CD14-positive monocyte (primary cell): ENCODE results near the gene HS3ST4. TPM values are rescaled to one million over a fixed set of nuclear protein-coding genes. Genes with fewer than 3 reads are reported as not detected.

ENCODE experiments used
- DNase-seq, 3 donors: peaks; one replicate each; pipeline ENCODE4 v3.0.0-alpha.2; 2011 to 2022
- H2AFZ ChIP-seq: 2 replicates; pipeline ENCODE4 v1.6.0; 2012; ENCODE audit warnings: mild to moderate bottlenecking, low read depth, low read length, inconsistent platforms; ENCODE audit not compliant: insufficient read depth, poor library complexity, severe bottlenecking
- H3K27ac ChIP-seq, 2 donors: 1 replicate in 1 of 2; 2 replicates in 1 of 2; pipeline ENCODE4 v1.5.1; 2012 to 2013; ENCODE audit warnings: low read length in 2 of 2, control low read depth in 1 of 2, inconsistent platforms in 1 of 2, low read depth in 1 of 2, mild to moderate bottlenecking in 1 of 2
- H3K27me3 ChIP-seq, 2 donors: one replicate each; pipeline versions ENCODE4 v1.6.0 to v1.6.1; 2011 to 2013; ENCODE audit warnings: low read length in 2 of 2; ENCODE audit not compliant: control insufficient read depth in 2 of 2, insufficient read depth in 2 of 2
- H3K36me3 ChIP-seq, 2 donors: replicated peaks in 1 of 2; 1 replicate in 1 of 2; 2 replicates in 1 of 2; pipeline versions ENCODE4 v1.5.1 to v1.6.1; 2012 to 2013; ENCODE audit warnings: low read length in 2 of 2, control low read depth in 1 of 2, inconsistent platforms in 1 of 2, mild to moderate bottlenecking in 1 of 2; ENCODE audit not compliant: insufficient read depth in 2 of 2, control insufficient read depth in 1 of 2
- H3K4me1 ChIP-seq, 2 donors: 1 replicate in 1 of 2; 2 replicates in 1 of 2; pipeline versions ENCODE4 v1.5.1 to v1.6.1; 2012 to 2013; ENCODE audit warnings: low read length in 2 of 2, control low read depth in 1 of 2, inconsistent platforms in 1 of 2, mild to moderate bottlenecking in 1 of 2, moderate library complexity in 1 of 2; ENCODE audit not compliant: insufficient read depth in 2 of 2, control insufficient read depth in 1 of 2
- H3K4me2 ChIP-seq: replicated peaks from 2 replicates; pipeline ENCODE3; 2012; ENCODE audit warnings: low read length, moderate library complexity, mild to moderate bottlenecking; ENCODE audit not compliant: poor library complexity, severe bottlenecking; ENCODE audit errors: extremely low read depth
- H3K4me3 ChIP-seq, 3 experiments: fragments of 200-600 bp in 1 of 3; sonication (generic) in 1 of 3; replicated peaks in 1 of 3; 1 replicate in 2 of 3; 2 replicates in 1 of 3; pipeline ENCODE4 v1.5.1; 2011 to 2013; ENCODE audit warnings: low read length in 3 of 3, mild to moderate bottlenecking in 3 of 3, control low read depth in 2 of 3, low read depth in 2 of 3, inconsistent platforms in 1 of 3, moderate library complexity in 1 of 3
- H3K79me2 ChIP-seq: 2 replicates; pipeline ENCODE4 v1.6.0; 2012; ENCODE audit warnings: mild to moderate bottlenecking, control low read depth, inconsistent platforms, low read length, moderate library complexity; ENCODE audit not compliant: insufficient read depth
- H3K9ac ChIP-seq: 2 replicates; pipeline ENCODE4 v1.6.0; 2017; ENCODE audit warnings: low read length, mild to moderate bottlenecking; ENCODE audit not compliant: insufficient read depth, poor library complexity, severe bottlenecking
- H3K9me3 ChIP-seq, 2 donors: replicated peaks in 1 of 2; 1 replicate in 1 of 2; 2 replicates in 1 of 2; pipeline versions ENCODE4 v1.5.1 to v1.6.1; 2012 to 2013; ENCODE audit warnings: low read length in 2 of 2, control low read depth in 1 of 2; ENCODE audit not compliant: control insufficient read depth in 1 of 2, insufficient read depth in 1 of 2
- H4K20me1 ChIP-seq: 2 replicates; pipeline ENCODE4 v1.6.0; 2012; ENCODE audit warnings: mild to moderate bottlenecking, low read length, control low read depth, moderate library complexity; ENCODE audit not compliant: insufficient read depth
- H3K27ac Mint-ChIP-seq, 7 donors: one replicate each; pipeline ENCODE4 v1.8.0; 2020; ENCODE audit warnings: mild to moderate bottlenecking in 7 of 7, mixed read lengths in 7 of 7, moderate library complexity in 6 of 7, inconsistent platforms in 2 of 7
- H3K27me3 Mint-ChIP-seq, 3 donors: one replicate each; pipeline ENCODE4 v1.8.0; 2021 to 2022; ENCODE audit warnings: low read depth in 3 of 3, mild to moderate bottlenecking in 3 of 3, mixed read lengths in 3 of 3, moderate library complexity in 3 of 3, inconsistent platforms in 1 of 3
- H3K36me3 Mint-ChIP-seq, 2 donors: one replicate each; pipeline ENCODE4 v1.8.0; 2020; ENCODE audit warnings: mixed read lengths in 2 of 2, inconsistent platforms in 1 of 2, mild to moderate bottlenecking in 1 of 2
- H3K4me1 Mint-ChIP-seq: one replicate; pipeline ENCODE4 v1.8.0; 2020; ENCODE audit warnings: mild to moderate bottlenecking, mixed read lengths
- H3K4me3 Mint-ChIP-seq, 2 donors: one replicate each; pipeline ENCODE4 v1.8.0; 2020; ENCODE audit warnings: mild to moderate bottlenecking in 2 of 2, mixed read lengths in 2 of 2, moderate library complexity in 1 of 2
- H3K9me3 Mint-ChIP-seq, 7 donors: one replicate each; pipeline ENCODE4 v1.8.0; 2020 to 2022; ENCODE audit warnings: mixed read lengths in 7 of 7, mild to moderate bottlenecking in 6 of 7, moderate library complexity in 6 of 7, inconsistent platforms in 2 of 7
- CTCF ChIP-seq: fragments of 200-600 bp; IDR thresholded peaks from one replicate; pipeline ENCODE4 v1.8.0; 2022; ENCODE audit warnings: antibody characterized with exemption, mild to moderate bottlenecking
- WGBS: methylation state at CpG from one replicate; pipeline ENCODE4 v1.1.5; 2013; ENCODE audit warnings: missing lambda C conversion rate; ENCODE audit not compliant: insufficient coverage; 5-methylcytosine and 5-hydroxymethylcytosine counted together
- intact Hi-C, 2 donors: fragments of 100-400 bp; cut with micrococcal nuclease; formaldehyde crosslinking; loops; one replicate each; pipeline versions ENCODE4 v1.15.0 to v1.15.1; 2023
- polyA plus RNA-seq, 3 donors: library from polyadenylated mRNA; depleted of rRNA in 1 of 3; unstranded in 2 of 3; stranded (reverse) in 1 of 3; fragments of 300-500 nt in 2 of 3; fragments of >200 nt in 1 of 3; fragmentation: Illumina TruSeq in 2 of 3; gene quantifications; 1 replicate in 2 of 3; 2 replicates in 1 of 3; pipeline ENCODE4 v1.2.3, GENCODE V29; 2012 to 2021

Gene HS3ST4
- polyA plus RNA-seq, 3 donors = not detected

- H3K4me2 ChIP-seq = no peak overlapping the region
- no peaks in the 10 kb centered on the region for H3K4me1 ChIP-seq
- H3K4me3 ChIP-seq = no peak overlapping the region
- Mint-ChIP-seq H3K27ac (no peak overlapping the region), H3K27me3 (peaks cover 0 to 5% (median 1%) of the 10 kb centered on the region in 3 donors), H3K9me3 (peaks cover 0 to 3% (median under 1%) of the 10 kb centered on the region in 7 donors), H3K4me1 (no peaks in the 10 kb centered on the region), H3K4me3 (no peak overlapping the region), H3K36me3 (no peaks in the 10 kb centered on the region)
- H3K27ac ChIP-seq = no peak overlapping the region
- intact Hi-C loops = no loop called here
- H3K9ac ChIP-seq = no peak overlapping the region
- no peaks in the 10 kb centered on the region for H4K20me1 ChIP-seq
- WGBS = 95% methylated on average over 3 of the region's 4 CpGs
- H2AFZ ChIP-seq = no peak overlapping the region
- no peaks in the 10 kb centered on the region for H3K27me3 ChIP-seq
- H3K9me3 ChIP-seq = no peaks in the 10 kb centered on the region
- no peaks in the 10 kb centered on the region for H3K79me2 ChIP-seq
- no peaks in the 10 kb centered on the region for H3K36me3 ChIP-seq
- no peak for DNase-seq
- TF ChIP-seq CTCF = no peak
Observed at GRCh38 chr16:25796239-25796638, 104.5 kb downstream of the HS3ST4 start.

- Mint-ChIP-seq H3K4me3 (no peak overlapping the region), H3K27ac (no peak overlapping the region), H3K9me3 (peaks cover 0 to 3% (median 0%) of the 10 kb centered on the region in 7 donors), H3K27me3 (peaks cover 0 to 5% (median 1%) of the 10 kb centered on the region in 3 donors), H3K4me1 (no peaks in the 10 kb centered on the region), H3K36me3 (no peaks in the 10 kb centered on the region)
- no peak for TF ChIP-seq CTCF
- no peaks in the 10 kb centered on the region for H3K4me1 ChIP-seq
- WGBS = no CpG with 5 or more reads among the region's 1 CpG
- H3K4me3 ChIP-seq = no peak overlapping the region
- no peak overlapping the region for H3K27ac ChIP-seq
- no peak overlapping the region for H3K9ac ChIP-seq
- no peaks in the 10 kb centered on the region for H3K36me3 ChIP-seq
- H3K4me2 ChIP-seq = no peak overlapping the region
- H3K27me3 ChIP-seq = no peaks in the 10 kb centered on the region
- no peaks in the 10 kb centered on the region for H4K20me1 ChIP-seq
- no peak for DNase-seq
- intact Hi-C loops = no loop called here
- H2AFZ ChIP-seq = no peak overlapping the region
- H3K9me3 ChIP-seq = no peaks in the 10 kb centered on the region
- no peaks in the 10 kb centered on the region for H3K79me2 ChIP-seq
Observed at GRCh38 chr16:25798065-25798464, 106.3 kb downstream of the HS3ST4 start.
